ENCODE results near the gene MIA2. TPM values are rescaled to one million over a fixed set of nuclear protein-coding genes. Genes with fewer than 3 reads are reported as not detected.
"Not testable (repeated sequence)": the region's sequence is repeated elsewhere in the genome, so short reads cannot be mapped to it uniquely, and the experiment has no call there.

The MIA2 gene
- total and polyA plus RNA-seq, 4 donors: 39.2 to 106 (median 56.4) TPM

DNA sequence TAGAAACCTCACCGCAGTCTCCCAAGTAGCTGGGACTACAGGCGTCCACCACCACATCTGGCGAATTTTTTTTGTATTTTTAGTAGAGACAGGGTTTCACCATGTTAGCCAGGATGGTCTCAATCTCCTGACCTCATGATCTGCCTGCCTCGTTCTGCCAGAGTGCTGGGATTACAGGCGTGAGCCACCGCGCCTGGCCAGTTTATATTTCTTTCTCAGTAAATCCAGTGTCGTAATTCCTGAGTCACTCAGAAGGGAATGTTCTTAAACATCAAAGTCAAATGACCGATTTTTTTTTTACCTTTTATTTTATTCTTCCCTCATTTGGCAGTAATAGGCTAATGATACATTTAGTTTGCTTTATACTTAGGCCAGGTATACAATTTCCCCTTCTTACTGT lies 118.0 kb downstream of the MIA2 start:
- no peaks in the 10 kb centered on the region for H3K27me3 ChIP-seq (ENCODE audit: control insufficient read depth in 4 of 4, insufficient read depth in 4 of 4, low read length in 3 of 4)
- H3K9me3 ChIP-seq (ENCODE audit: control insufficient read depth in 4 of 4, low read length in 3 of 4): no peaks in the 10 kb centered on the region
- no peak overlapping the region for H3K4me3 ChIP-seq (ENCODE audit: low read depth in 1 of 3, low read length in 3 of 3)
- H3K36me3 ChIP-seq (ENCODE audit: control insufficient read depth in 4 of 4, insufficient read depth in 3 of 4, low read depth in 1 of 4, low read length in 3 of 4): peaks cover 0 to 27% (median 21%) of the 10 kb centered on the region in 4 donors
- WGBS: 98% methylated on average over 9 of the region's 9 CpGs
- H3K4me1 ChIP-seq (ENCODE audit: control insufficient read depth in 4 of 4, insufficient read depth in 4 of 4, low read length in 3 of 4): no peaks in the 10 kb centered on the region
- no peak for TF ChIP-seq HNF4A (conservative IDR thresholded peaks at IDR 0.05)
- TF ChIP-seq, protein P1, sequence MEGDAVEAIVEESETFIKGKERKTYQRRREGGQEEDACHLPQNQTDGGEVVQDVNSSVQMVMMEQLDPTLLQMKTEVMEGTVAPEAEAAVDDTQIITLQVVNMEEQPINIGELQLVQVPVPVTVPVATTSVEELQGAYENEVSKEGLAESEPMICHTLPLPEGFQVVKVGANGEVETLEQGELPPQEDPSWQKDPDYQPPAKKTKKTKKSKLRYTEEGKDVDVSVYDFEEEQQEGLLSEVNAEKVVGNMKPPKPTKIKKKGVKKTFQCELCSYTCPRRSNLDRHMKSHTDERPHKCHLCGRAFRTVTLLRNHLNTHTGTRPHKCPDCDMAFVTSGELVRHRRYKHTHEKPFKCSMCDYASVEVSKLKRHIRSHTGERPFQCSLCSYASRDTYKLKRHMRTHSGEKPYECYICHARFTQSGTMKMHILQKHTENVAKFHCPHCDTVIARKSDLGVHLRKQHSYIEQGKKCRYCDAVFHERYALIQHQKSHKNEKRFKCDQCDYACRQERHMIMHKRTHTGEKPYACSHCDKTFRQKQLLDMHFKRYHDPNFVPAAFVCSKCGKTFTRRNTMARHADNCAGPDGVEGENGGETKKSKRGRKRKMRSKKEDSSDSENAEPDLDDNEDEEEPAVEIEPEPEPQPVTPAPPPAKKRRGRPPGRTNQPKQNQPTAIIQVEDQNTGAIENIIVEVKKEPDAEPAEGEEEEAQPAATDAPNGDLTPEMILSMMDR (IDR thresholded peaks at IDR 0.05; ENCODE audit: low read depth, low read length, missing input control): no peak
- TF ChIP-seq, protein P2, sequence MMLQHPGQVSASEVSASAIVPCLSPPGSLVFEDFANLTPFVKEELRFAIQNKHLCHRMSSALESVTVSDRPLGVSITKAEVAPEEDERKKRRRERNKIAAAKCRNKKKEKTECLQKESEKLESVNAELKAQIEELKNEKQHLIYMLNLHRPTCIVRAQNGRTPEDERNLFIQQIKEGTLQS (IDR thresholded peaks at IDR 0.05): no peak
- TF ChIP-seq, protein P3, sequence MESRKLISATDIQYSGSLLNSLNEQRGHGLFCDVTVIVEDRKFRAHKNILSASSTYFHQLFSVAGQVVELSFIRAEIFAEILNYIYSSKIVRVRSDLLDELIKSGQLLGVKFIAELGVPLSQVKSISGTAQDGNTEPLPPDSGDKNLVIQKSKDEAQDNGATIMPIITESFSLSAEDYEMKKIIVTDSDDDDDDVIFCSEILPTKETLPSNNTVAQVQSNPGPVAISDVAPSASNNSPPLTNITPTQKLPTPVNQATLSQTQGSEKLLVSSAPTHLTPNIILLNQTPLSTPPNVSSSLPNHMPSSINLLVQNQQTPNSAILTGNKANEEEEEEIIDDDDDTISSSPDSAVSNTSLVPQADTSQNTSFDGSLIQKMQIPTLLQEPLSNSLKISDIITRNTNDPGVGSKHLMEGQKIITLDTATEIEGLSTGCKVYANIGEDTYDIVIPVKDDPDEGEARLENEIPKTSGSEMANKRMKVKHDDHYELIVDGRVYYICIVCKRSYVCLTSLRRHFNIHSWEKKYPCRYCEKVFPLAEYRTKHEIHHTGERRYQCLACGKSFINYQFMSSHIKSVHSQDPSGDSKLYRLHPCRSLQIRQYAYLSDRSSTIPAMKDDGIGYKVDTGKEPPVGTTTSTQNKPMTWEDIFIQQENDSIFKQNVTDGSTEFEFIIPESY (IDR thresholded peaks at IDR 0.05): no peak
- no peak for TF ChIP-seq RAD21 (IDR thresholded peaks at IDR 0.05)
- TF ChIP-seq GABPA (IDR thresholded peaks at IDR 0.05 in 1 of 2, conservative IDR thresholded peaks at IDR 0.05 in 1 of 2): no peak
- TF ChIP-seq FOXA2 (IDR thresholded peaks at IDR 0.05): no peak
- no peak for TF ChIP-seq HNF4G (IDR thresholded peaks at IDR 0.05)
- TF ChIP-seq, protein P4, sequence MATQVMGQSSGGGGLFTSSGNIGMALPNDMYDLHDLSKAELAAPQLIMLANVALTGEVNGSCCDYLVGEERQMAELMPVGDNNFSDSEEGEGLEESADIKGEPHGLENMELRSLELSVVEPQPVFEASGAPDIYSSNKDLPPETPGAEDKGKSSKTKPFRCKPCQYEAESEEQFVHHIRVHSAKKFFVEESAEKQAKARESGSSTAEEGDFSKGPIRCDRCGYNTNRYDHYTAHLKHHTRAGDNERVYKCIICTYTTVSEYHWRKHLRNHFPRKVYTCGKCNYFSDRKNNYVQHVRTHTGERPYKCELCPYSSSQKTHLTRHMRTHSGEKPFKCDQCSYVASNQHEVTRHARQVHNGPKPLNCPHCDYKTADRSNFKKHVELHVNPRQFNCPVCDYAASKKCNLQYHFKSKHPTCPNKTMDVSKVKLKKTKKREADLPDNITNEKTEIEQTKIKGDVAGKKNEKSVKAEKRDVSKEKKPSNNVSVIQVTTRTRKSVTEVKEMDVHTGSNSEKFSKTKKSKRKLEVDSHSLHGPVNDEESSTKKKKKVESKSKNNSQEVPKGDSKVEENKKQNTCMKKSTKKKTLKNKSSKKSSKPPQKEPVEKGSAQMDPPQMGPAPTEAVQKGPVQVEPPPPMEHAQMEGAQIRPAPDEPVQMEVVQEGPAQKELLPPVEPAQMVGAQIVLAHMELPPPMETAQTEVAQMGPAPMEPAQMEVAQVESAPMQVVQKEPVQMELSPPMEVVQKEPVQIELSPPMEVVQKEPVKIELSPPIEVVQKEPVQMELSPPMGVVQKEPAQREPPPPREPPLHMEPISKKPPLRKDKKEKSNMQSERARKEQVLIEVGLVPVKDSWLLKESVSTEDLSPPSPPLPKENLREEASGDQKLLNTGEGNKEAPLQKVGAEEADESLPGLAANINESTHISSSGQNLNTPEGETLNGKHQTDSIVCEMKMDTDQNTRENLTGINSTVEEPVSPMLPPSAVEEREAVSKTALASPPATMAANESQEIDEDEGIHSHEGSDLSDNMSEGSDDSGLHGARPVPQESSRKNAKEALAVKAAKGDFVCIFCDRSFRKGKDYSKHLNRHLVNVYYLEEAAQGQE (IDR thresholded peaks at IDR 0.05): no peak
- no peak for TF ChIP-seq EGR1 (IDR thresholded peaks at IDR 0.05; ENCODE audit: low read depth in 2 of 2)
- H3K27ac ChIP-seq (ENCODE audit: low read depth in 1 of 2, low read length in 2 of 2): no peak overlapping the region
- DNase-seq (ENCODE audit: low spot score): no peak
- H3K9ac ChIP-seq (ENCODE audit: low read depth in 1 of 2, low read length in 2 of 2): no peak overlapping the region

DNA sequence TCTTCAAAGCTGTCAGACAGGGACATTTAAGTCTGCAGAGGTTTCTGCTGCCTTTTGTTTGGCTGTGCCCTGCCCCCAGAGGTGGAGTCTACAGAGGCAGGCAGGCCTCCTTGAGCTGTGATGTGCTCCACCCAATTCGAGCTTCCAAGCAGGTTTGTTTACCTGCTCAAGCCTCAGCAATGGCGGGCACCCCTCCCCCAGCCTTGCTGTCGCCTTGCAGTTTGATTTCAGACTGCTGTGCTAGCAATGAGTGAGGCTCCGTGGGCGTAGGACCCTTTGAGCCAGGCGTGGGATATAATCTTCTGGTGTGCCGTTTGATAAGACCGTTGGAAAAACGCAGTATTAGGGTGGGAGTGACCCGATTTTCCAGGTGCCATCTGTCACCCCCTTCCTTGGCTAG lies 125.4 kb downstream of the MIA2 start:
- not testable (repeated sequence) for H3K9ac ChIP-seq (ENCODE audit: low read depth in 1 of 2, low read length in 2 of 2); H3K4me3 ChIP-seq (ENCODE audit: low read depth in 1 of 3, low read length in 3 of 3); H3K27me3 ChIP-seq (ENCODE audit: control insufficient read depth in 4 of 4, insufficient read depth in 4 of 4, low read length in 3 of 4); H3K4me1 ChIP-seq (ENCODE audit: control insufficient read depth in 4 of 4, insufficient read depth in 4 of 4, low read length in 3 of 4); H3K27ac ChIP-seq (ENCODE audit: low read depth in 1 of 2, low read length in 2 of 2); H3K9me3 ChIP-seq (ENCODE audit: control insufficient read depth in 4 of 4, low read length in 3 of 4); H3K36me3 ChIP-seq (ENCODE audit: control insufficient read depth in 4 of 4, insufficient read depth in 3 of 4, low read depth in 1 of 4, low read length in 3 of 4); DNase-seq (ENCODE audit: low spot score)
- WGBS: 93% methylated on average over 10 of the region's 10 CpGs

DNA sequence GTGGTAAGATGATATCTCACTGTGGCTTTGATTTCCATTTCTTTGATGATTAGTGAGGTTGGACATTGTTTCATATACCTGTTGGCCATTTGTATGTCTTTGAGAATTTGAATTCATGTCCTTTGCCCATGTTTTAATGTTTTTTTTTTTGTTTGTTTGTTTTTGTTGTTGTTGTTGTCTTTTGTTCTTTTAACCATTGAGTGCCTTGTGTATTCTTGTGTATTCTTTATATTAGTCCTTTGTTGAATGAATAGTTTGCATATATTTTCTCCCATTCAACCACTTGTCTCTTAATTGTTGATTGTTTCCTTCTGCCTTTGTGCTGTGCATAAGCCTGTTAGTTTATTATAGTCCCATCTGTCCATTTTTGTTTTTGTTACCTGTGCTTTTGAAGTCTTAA lies 126.6 kb downstream of the MIA2 start:
- no peak for DNase-seq (ENCODE audit: low spot score)

More for the DNA sequence above, 126.6 kb downstream of the MIA2 start:
- TF ChIP-seq, protein P3 (IDR thresholded peaks at IDR 0.05): no peak
- TF ChIP-seq RXRA (IDR thresholded peaks at IDR 0.05) (no peak), HNF4G (IDR thresholded peaks at IDR 0.05) (no peak), FOXA1 (IDR thresholded peaks at IDR 0.05) (no peak), GABPA (IDR thresholded peaks at IDR 0.05 in 1 of 2, conservative IDR thresholded peaks at IDR 0.05 in 1 of 2) (no peak), HNF4A (conservative IDR thresholded peaks at IDR 0.05) (no peak)
- TF ChIP-seq, protein P1 (IDR thresholded peaks at IDR 0.05; ENCODE audit: low read depth, low read length, missing input control): no peak
- Histone ChIP-seq H3K27ac (ENCODE audit: low read depth in 1 of 2, low read length in 2 of 2) (no peak overlapping the region), H3K9ac (ENCODE audit: low read depth in 1 of 2, low read length in 2 of 2) (no peak overlapping the region), H3K27me3 (ENCODE audit: control insufficient read depth in 4 of 4, insufficient read depth in 4 of 4, low read length in 3 of 4) (no peaks in the 10 kb centered on the region), H3K9me3 (ENCODE audit: control insufficient read depth in 4 of 4, low read length in 3 of 4) (no peaks in the 10 kb centered on the region), H3K4me1 (ENCODE audit: control insufficient read depth in 4 of 4, insufficient read depth in 4 of 4, low read length in 3 of 4) (no peaks in the 10 kb centered on the region), H3K36me3 (ENCODE audit: control insufficient read depth in 4 of 4, insufficient read depth in 3 of 4, low read depth in 1 of 4, low read length in 3 of 4) (peaks cover 2 to 7% (median 5%) of the 10 kb centered on the region in 4 donors), H3K4me3 (ENCODE audit: low read depth in 1 of 3, low read length in 3 of 3) (no peak overlapping the region)

All from liver (tissue), 9 donors.